HG03045 (cell line): ENCODE results near the gene GRIP1.

Experiments
- ATAC-seq: cut with Tn5 transposase; IDR thresholded peaks from one replicate; pipeline ENCODE4 v1.9.1; 2021; ENCODE audit warnings: mild to moderate bottlenecking, moderate library complexity; ENCODE audit not compliant: unreplicated experiment

Gene GRIP1

DNA sequence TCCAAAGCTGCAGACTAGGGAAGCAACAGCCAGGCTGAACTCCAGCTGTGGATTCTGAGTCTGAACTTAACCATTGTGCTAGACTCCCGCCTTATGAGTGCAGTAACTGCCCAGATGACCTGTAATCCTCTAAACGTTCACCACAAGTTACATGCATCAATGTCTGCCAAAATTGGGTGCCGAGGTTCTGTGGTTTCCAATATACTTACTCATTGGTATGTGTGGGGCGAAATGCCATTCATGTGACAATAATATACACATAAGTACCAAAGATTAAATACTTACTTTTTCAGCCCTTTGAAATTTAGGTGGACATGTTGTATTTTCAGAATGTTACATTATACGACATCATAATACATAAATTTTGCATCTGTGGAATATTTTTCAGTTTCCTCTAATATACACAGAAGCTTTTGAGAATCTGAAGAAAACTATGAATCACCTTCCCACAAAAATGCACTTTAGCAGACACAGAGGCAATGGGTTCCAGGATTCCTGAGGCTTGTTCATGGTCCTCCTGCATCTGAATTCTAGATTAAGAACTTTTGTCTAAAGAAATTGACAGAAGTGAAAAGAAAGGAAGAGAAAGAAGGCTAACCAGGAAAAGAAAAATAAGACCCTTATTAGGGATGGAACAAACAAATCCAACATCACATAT, 31.7 kb downstream of the GRIP1 start:
- no peak for ATAC-seq

DNA sequence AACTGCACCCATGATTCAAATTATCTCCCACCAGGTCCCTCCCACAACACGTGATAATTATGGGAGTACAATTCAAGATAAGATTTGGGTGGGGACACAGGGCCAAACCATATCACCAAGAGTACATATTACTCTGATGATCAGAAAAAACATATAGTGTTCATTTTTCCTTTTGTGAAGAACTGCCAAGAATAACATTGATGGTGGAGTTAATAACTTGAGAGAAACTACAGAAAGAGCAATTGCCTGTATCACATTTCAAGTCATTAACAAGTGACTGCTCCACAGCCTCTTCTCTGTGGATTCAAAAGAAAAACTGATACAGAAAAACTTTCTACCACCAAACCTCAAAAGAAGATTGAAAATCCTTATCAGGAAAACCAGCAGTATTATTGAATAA, 34.7 kb downstream of the GRIP1 start:
- no peak for ATAC-seq

DNA sequence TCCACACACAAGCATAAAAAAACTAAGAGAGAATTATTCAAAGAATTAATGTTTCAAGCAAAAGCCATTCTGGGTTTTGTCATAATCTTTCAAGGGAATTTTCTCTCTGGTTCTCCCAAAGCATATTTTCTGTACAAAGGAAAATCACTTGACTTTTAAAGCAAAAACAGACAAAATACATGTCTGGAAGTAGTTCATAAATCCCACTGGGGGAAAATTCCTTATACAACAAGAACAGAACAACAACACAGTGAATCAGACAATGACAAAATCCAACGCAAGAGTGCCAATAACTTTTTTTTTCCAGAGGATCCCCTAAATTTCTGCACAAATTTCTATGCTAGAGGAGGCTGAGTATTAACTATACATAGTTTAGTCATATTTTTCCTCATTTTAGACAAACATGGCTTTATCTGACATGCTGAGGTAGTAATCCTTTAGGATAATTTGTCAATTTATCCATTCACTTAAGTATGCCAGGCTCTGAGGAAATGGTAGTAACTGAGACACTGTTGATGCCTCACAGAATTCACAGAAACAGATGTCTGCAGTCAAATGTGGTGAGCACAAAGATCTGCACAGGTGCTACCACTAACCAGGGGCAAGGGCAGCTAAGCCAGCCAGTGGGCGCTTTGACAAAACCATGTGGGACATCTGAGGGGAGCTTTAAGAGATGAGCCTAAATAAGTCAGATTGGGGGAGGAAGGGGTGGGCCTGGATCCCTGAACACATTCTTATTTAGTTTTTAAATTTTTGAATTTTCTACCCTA, 38.0 kb downstream of the GRIP1 start:
- ATAC-seq = no peak

DNA sequence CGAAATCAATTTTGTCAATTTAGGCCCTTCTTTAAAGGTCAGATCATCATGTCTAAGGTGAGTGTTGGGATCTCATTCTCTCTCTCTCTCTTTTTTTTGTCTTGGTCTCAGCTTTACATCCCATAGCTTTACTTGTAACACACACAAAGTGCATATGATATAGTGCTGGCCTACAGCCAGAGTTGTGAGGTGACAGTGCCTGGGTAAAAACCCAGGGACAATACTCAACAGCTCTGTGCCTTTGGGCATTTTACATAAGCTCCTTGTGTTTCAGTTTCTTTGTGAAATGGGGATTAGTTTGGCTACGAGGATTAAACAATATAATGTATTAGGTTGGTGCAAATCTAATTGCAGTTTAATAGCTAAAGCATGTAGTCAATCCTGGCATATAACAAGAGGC, 40.2 kb downstream of the GRIP1 start:
- no peak for ATAC-seq

DNA sequence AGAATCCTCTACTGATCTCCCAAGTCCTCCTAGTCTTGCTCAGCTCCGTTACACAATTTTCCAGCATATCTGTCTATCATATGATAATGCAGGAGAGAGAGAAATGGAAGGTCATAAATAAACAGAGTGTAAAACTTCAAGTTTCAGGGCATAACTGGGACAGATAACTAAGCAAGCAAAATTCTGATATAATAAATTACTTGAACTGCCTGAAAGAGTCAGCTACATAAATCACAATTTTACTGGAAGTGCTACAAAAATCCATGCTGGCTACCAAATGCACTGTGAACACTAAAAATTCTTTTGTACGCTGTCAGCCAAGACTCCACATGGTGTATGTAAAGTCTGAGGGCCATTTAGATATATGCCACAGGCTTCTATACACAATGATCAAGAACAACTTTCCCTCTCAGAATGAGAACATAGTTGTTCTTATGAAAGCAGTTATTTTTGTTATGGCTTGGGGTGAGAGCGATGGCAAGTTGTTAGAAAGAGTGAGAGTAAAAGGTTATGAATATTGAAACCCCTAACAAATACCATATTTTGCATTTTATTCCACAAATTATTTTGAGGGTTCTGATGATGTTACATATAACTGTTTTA, 41.1 kb downstream of the GRIP1 start:
- no peak for ATAC-seq

DNA sequence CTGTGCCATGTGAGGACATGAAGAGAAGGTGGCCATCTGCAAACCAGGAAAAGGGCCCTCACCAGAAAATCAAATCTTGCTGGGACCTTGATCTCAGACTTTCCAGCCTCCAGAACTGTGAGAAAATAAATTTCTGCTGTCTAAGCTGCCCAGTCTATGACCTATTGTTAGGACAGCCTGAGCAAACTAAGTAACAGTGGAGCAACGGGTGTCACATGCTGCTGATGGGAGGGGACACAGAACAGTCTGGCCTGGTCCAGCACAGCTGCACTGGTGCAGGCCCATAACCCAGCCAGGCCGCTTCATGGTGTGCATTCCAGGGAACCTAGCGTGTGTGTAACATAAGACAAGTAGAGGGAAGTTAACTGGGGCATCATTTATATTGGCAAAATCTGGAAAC, 42.1 kb downstream of the GRIP1 start:
- no peak for ATAC-seq

DNA sequence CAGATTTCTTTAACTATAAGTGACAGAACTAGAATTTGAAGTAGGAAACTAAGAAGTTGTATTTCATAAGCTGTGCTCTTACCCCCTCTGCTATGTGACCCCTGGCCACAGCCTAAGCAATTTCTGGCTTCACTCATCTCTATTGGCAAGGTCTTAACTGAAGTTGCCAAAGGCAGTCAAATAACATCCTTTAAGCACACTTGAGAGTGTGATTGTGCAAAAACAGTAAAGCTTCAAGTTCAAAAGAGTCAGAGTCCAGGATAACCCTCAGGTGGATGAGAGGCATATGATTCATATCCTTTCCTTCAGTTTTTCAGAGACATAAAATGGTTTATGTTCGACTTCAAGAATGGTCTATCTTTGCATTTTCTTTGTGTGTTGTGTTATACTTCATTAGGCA, 45.2 kb downstream of the GRIP1 start:
- no peak for ATAC-seq

DNA sequence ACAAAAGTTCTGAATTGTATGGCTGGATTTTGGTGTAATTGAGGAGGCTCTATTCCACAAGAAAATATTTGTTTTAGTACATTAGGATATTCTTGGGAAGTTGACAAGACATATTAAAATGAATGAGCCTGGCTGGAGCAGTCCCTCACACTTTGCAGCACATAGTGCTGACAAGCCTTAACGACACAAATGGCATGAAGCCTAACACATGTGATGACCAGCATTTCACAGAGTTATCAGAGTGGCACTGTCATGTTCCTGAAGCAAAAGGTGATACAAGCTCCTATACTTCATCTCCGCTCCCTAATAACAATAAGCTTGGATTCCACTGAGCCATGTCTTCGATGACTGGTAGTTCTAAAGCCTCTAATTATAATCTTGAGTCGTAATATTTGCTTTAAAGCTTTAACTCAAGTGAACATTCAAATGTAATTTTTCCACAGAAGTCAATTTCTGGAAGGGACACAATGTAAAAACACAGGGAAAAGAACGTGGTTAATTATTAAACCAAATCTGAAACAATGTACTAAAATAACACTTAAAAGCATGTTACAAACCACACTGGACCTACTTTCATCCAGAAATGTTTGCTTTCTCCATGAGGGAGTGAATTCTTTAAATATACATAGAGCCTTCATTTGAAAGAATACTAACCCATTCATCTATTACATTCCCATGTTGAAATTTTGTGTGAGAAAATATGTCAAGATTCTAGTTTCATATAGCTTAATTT, 49.6 kb downstream of the GRIP1 start:
- ATAC-seq = no peak

DNA sequence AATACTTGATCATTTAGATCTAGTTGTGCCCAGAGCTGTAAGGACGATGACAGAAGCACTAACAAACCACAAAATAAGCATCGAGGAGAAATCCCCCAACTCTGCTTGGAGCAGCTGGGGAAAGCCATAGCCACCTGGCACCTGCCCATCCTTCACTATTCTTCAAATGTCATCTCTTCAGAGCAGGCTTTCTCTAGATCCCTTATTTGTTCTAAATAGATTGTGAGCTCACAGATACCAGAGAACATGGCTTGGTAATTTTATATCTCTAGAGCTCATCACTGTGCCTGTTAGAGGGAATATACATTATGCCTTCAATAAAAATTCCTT, 50.9 kb downstream of the GRIP1 start:
- no peak for ATAC-seq

DNA sequence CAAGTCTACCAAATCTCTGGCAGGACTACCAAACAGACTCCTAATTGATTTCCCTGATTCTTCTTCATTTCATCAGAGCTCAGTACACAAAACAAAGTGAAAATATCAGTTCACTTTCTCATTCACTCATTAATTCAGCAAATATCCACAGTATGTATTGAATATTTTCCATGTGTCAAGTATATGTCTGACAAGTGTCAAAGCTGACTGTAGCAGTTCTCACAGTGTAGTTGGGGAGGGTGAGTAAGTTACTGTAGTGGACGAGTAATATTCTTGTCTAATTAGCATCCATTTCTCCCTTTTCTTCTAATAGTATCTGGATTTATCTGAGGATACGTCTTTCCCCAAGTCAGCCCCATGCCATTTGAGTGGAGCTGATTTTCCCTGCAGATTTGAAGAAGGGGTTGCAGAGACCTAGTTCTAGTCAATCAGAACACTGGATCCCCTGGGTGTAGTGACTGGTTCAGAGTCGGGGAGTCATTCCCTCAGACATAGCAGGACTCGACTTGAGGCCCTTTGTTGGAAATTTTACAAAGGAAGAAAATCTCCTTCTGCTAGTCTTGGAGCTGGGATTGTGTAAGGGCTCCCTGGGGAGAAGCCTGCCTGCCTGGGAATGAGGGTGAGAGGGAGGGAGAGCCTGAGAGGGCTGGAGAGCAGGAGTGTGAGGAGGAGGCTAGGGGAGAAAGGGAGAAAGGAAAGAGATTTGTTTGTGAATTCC, 51.4 kb downstream of the GRIP1 start:
- no peak for ATAC-seq

DNA sequence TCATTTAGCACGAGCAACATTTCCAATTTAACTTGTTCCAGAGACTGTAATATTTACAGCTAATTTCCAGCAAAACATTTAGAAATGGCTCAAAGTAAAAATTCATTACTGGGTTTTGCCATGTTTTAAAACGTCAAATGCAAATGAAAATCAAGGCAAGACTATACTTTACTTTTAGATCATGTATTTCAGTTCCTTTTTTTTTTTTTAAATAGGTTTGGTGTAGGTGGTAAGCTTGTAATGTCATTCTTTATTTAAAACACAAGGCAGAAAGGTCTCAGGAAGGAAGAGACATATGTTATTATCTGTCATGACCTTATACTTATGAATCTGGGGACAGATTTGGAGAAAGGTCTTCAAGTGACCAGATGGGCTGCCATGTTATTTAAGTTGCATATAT, 54.1 kb downstream of the GRIP1 start:
- ATAC-seq = no peak

DNA sequence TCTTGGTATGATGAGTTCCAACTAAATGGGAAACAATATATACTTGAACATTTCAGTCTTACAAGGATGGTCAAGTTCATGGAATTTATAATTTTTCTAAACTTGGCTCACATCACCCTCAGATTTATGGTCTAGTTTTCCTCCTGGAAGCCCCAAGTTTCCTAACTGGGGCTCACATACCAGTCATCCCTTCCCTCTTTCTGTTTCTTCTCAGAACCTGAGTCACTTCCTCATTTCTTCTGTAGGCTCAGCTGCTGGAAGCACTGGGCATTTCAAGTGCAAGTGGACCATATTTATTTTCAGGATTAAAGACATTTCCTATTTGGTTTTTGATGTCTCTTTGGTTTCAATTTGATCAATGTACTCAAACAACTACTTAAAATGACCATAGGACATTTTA, 55.4 kb downstream of the GRIP1 start:
- no peak for ATAC-seq

DNA sequence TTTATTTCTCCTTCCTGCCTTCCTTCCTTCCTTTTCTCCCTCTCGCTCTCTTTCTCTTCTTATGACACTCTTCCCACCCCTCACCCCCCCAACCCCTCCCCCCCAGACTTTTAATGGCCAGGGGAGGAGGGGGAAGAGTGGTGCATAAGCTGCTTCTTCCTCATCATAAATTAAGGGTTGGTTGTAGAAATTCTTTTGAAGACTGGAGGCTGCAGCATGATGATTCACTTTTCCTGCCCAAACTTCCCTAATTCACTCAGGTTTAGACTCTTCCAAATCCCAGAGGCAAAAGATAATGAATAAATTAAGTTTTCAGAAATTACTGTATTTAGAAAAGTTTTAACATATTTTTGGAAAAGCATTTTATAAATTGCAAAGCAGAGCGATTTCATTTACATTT, 58.2 kb downstream of the GRIP1 start:
- no peak for ATAC-seq

DNA sequence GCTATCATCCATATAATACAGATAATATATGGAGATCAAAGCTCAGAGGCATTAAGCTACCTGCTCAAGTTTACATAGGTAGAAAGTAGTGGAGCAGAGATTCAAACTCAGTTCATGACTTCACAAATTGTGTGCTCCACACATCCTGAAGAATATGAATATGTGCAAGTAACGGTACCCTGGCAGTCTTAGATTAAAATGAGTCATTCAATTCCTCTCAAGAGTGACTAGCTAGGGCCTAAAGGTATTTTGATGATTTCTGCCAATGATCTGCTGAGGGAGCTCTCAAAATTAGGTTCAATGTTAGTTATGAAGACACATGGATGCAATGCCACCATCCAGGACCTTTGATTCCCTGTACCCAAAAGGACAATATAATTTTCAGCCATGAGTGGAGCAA, 58.9 kb downstream of the GRIP1 start:
- ATAC-seq = no peak

DNA sequence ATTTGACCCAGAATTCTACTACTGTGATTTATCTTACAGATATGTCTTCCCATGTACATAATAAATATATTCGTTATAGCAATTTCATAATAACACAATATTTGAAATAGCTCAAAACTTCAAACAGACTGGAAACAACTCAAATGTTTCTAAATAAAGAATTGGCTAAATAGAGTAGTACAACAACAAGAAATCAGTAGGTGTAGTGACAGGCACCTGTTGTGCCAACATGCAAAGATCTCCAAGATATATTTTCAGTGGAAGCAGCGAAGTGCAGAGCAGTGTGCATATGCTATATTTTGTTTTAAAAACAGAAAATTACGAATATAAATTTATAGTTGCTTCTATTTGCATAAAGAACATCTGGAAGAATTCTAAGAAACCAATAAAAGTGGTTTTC, 60.9 kb downstream of the GRIP1 start:
- no peak for ATAC-seq

DNA sequence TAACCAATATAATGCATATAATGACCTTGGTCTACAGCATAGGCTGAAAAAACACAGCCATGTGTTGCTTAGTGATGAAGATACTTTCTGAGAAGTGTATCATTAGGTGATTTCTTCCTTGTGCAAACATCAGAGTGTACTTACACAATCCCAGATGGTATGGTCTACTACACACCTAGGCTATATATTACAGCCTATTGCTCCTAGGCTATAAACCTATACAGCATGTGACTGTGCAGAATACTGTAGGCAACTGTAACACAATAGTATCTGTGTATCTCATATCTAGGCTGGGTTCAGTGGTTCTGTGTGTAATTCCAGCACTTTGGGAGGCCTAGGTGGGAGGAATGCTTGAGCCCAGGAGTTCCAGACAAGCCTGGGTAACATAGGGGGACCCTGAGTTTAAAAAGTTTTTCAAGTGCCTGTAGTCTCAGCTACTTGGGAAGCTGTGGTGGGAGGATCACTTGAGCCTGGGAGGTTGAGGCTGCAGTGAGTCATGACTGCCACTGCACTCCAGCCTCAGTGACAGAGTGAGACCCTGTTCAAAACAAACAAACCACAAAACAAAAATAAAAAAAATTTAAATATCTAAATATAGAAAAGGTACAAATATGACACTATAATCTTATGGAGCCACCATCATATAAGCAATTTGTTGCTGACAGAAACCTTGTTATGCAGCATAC, 66.6 kb downstream of the GRIP1 start:
- no peak for ATAC-seq

DNA sequence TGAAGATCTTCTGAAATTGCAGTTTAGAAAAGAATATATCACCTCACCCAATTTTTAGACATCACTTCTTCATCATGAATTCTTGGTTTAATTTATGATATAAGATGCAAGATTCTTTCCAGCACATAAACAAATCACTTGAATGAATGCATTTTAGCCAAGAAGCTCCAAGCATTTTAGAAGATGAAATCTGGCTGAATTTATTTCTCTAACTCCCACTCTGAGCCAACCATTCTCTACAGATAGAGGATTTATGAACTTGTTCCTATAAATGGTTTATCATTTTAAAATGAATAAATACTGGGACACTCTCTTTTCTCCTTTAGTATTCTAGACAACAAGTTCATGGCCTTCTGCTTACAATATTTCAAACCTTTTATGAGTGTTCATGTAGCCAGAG, 71.7 kb downstream of the GRIP1 start:
- no peak for ATAC-seq

DNA sequence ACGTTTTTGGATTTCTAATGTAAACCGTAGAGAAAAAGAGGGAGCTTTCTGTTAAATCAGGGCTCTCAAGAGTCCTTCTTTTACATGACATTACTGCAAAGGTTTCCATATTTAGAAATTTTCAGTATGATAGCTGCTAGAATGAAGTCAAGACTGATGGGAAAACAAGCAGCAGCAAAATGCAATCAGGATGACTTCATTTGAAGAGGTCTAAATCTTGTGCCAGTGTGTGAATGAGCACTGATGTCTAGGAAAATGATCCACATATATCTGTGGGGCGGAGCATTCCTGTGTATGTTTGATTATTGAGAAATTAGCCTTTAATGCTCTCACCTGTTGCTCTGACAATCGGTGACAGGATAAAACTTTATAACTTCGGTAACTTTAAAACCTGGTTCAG, 73.6 kb downstream of the GRIP1 start:
- ATAC-seq = no peak

DNA sequence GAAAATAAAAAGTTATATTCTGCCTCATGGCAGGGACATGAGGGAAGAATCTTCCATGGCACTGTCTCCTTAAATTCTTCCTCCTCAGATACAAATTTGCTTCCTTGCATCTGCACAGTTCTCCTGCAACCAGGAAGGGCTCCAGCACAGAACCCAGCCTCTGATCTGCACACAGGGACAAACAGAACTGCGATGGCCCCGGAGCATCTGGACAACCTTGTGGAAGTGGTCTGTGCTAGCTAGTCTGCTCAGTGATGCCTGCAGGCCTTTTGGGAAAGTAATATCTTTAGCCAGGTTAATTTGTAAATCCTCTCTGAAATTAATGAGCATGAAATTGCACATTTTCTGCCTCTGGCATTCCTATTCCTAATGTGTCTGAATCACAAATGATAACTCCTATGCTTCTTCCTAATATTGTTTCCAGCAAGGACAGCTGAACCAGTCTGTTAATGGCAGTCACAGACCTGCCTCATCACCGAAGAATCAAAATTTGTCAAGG, 74.8 kb downstream of the GRIP1 start:
- no peak for ATAC-seq

DNA sequence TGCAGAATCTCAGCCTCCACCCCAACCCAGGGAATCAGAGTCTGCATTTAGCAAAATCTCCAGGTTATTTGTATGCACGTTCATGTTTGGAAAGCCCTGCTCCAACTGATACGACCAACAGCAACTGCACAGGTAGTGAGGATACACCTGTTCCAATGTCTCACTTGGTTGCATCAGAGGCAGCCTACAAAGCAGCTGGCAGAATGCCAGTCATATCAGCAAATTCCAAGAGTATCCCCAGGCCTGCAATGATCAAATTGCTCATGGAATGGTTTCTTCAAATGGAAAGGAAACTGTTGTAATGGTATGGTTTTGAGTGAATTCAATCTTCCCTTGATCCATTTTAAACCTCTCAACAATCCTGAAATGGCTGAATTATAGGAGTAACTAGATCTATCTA, 75.4 kb downstream of the GRIP1 start:
- no peak for ATAC-seq
